ENCODE data around the gene VANGL2. TPM values are rescaled to one million over a fixed set of nuclear protein-coding genes. Genes with fewer than 3 reads are reported as not detected.

VANGL2 gene
- total RNA-seq, 1 donor from 2014 or later, result 59.5 TPM

- peak in 1 of 2 experiments; percentile 13 for DNase-seq (ENCODE audit: low spot score in 2 of 2, unreplicated experiment in 2 of 2)
- Mint-ChIP-seq H3K9me3 (no peaks in the 10 kb centered on the region), H3K4me1 (peaks cover 60% of the 10 kb centered on the region), H3K4me3 (peak overlapping the region; percentile 20), H3K27me3 (ENCODE audit: low read depth) (no peaks in the 10 kb centered on the region), H3K36me3 (no peaks in the 10 kb centered on the region), H3K27ac (peak overlapping the region; percentile 45)
- TF ChIP-seq, protein P1, sequence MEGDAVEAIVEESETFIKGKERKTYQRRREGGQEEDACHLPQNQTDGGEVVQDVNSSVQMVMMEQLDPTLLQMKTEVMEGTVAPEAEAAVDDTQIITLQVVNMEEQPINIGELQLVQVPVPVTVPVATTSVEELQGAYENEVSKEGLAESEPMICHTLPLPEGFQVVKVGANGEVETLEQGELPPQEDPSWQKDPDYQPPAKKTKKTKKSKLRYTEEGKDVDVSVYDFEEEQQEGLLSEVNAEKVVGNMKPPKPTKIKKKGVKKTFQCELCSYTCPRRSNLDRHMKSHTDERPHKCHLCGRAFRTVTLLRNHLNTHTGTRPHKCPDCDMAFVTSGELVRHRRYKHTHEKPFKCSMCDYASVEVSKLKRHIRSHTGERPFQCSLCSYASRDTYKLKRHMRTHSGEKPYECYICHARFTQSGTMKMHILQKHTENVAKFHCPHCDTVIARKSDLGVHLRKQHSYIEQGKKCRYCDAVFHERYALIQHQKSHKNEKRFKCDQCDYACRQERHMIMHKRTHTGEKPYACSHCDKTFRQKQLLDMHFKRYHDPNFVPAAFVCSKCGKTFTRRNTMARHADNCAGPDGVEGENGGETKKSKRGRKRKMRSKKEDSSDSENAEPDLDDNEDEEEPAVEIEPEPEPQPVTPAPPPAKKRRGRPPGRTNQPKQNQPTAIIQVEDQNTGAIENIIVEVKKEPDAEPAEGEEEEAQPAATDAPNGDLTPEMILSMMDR (IDR thresholded peaks at IDR 0.05; ENCODE audit: unreplicated experiment), result no peak
Measured at GRCh38 chr1:160403244-160403643, 2.9 kb downstream of the VANGL2 start.

GRCh38 chr1:160404094-160404493 lies 3.7 kb downstream of the VANGL2 start:
- Mint-ChIP-seq H3K4me1 (peaks cover 63% of the 10 kb centered on the region), H3K27ac (no peak overlapping the region), H3K36me3 (no peaks in the 10 kb centered on the region), H3K4me3 (no peak overlapping the region), H3K27me3 (ENCODE audit: low read depth) (no peaks in the 10 kb centered on the region), H3K9me3 (no peaks in the 10 kb centered on the region)
- DNase-seq (ENCODE audit: low spot score in 2 of 2, unreplicated experiment in 2 of 2), result peak in 1 of 2 experiments; percentile 19
- TF ChIP-seq, protein P1 (IDR thresholded peaks at IDR 0.05; ENCODE audit: unreplicated experiment), result no peak

- no peak overlapping the region for H3K4me3 Mint-ChIP-seq
- no peak for DNase-seq (ENCODE audit: low spot score in 2 of 2, unreplicated experiment in 2 of 2)
- peak overlapping the region; percentile 51 for H3K27ac Mint-ChIP-seq
- H3K36me3 Mint-ChIP-seq, result no peaks in the 10 kb centered on the region
- TF ChIP-seq, protein P1 (IDR thresholded peaks at IDR 0.05; ENCODE audit: unreplicated experiment), result no peak
- H3K27me3 Mint-ChIP-seq (ENCODE audit: low read depth), result no peaks in the 10 kb centered on the region
- no peaks in the 10 kb centered on the region for H3K9me3 Mint-ChIP-seq
- H3K4me1 Mint-ChIP-seq, result peaks cover 60% of the 10 kb centered on the region
Measured at GRCh38 chr1:160405331-160405877, 5.0 kb downstream of the VANGL2 start.

DNA sequence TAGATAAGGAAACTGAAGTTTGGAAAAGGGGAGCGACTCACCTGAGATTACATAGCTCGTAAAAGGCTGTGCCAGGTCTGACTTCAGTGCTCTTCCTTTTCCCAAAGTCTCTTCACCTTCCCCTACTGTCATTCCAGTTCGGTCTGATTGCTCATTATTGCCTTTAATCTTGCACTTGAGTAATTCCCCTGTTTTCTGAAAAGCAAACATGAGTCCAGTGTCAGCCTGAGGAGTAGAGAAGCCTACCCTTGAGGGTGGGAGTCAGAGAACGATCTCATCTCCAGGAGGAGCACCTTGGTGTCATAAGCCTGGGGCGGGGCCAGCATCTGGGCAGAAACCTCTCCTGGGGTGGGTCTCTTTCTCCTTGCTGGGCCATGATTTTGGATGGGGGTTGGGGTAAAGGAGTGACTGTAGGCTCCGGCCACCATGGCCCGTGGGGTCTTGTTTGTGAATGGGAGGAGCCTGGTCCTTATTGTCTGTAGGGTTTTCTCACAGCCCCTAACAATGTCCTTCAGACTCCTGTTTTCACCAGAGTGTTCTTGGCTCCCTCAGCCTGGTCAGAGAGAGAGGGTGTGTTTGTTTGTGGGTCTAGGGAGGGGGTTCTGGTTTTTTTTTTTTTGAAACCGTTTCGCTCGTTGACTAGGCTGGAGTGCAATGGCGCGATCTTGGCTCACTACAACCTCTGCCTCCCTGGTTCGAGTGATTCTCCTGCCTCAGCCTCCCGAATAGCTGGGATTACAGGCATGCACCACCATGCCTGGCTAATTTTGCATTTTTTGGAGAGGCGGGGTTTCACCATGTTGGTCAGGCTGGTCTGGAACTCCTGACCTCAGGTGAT lies 6.0 kb downstream of the VANGL2 start:
- DNase-seq (ENCODE audit: low spot score in 2 of 2, unreplicated experiment in 2 of 2), result no peak
- Mint-ChIP-seq H3K9me3 (no peaks in the 10 kb centered on the region), H3K27me3 (ENCODE audit: low read depth) (no peaks in the 10 kb centered on the region), H3K4me3 (no peak overlapping the region), H3K36me3 (no peaks in the 10 kb centered on the region), H3K27ac (no peak overlapping the region), H3K4me1 (peaks cover 68% of the 10 kb centered on the region)
- TF ChIP-seq, protein P1 (IDR thresholded peaks at IDR 0.05; ENCODE audit: unreplicated experiment), result no peak

DNA sequence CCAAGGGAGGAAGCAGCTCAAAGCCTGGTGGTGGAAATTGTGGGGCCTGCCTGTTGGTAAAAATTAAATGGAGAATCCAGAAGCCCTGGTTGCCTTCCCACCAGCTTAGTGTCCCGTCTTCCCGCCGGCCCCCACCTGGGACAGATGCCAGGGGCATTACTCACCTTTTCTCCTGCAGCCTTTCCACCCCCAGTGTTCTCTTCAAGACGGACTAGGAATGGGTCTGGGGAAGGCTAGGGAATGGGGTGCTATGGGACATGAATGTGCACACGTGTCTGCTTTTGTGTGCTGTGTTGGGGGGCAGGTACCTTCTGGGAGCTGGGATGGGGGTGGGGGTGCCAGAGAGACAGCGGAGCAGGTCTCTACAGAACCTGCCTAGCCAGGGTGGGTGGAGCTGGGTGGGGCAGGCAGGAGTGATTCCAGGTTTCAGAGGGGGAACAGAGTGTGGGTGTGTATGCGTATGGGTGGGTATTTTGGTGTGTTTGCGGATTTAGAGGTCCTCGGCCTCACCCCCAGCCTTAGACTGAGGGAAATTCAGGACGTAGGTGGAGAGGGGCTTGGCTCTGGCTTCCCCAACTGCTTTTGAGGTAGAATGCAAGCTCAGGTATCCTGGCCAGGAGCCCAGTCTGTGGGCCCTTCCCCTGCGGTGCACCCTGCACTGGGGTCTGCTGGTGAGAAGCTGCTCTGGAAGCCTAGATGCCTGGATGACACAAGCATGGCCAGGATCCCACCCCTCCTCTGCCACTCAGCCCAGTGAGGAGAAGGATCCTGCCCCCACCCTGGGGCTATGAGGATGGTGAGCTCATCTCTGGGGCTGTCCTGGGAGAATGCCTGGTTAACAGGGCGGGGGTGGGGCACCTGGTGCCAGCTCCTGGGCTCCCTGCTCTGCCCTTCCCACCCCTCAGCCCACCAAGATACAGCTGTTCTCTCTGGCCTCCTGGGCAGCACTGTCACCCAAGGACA lies 7.8 kb downstream of the VANGL2 start:
- TF ChIP-seq, protein P1 (IDR thresholded peaks at IDR 0.05; ENCODE audit: unreplicated experiment), result no peak
- no peak for DNase-seq (ENCODE audit: low spot score in 2 of 2, unreplicated experiment in 2 of 2)
- Mint-ChIP-seq H3K27me3 (ENCODE audit: low read depth) (no peaks in the 10 kb centered on the region), H3K4me1 (peaks cover 56% of the 10 kb centered on the region), H3K27ac (peak overlapping the region; percentile 31), H3K9me3 (no peaks in the 10 kb centered on the region), H3K36me3 (no peaks in the 10 kb centered on the region), H3K4me3 (no peak overlapping the region)
